ENCODE results near the gene SPAST. TPM values are rescaled to one million over a fixed set of nuclear protein-coding genes. Genes with fewer than 3 reads are reported as not detected.

The SPAST gene
- total and polyA plus RNA-seq, 7 experiments from 2014 or later = 11.0 to 21.0 (median 17.3) TPM

Other genes with a start within 250 kb of the SPAST start
- 10 to 100 TPM; 44.5 to 49.2 (median 47.9) TPM for gene MEMO1, start 52.5 kb upstream of the SPAST start, total RNA-seq
- 10 to 100 TPM; 18.7 to 27.8 TPM for gene MEMO1, start 52.5 kb upstream of the SPAST start, polyA plus RNA-seq
- 10 to 100 TPM; 21.4 to 61.9 (median 45.6) TPM for gene DPY30, start 23.8 kb upstream of the SPAST start, total RNA-seq
- gene DPY30, start 23.8 kb upstream of the SPAST start, polyA plus RNA-seq = 100 to 1,000 TPM; 150 to 169 TPM
- gene SLC30A6, start 102.3 kb downstream of the SPAST start, total RNA-seq = 10 to 100 TPM; 11.8 to 27.5 (median 17.3) TPM
- gene SLC30A6, start 102.3 kb downstream of the SPAST start, polyA plus RNA-seq = 1 to 10 TPM; 8.1 TPM
- gene NLRC4, start 201.3 kb downstream of the SPAST start, total RNA-seq = 1 to 10 TPM in 1 of 5 experiments, under 1 TPM in 3, not detected in 1; 0.27 to 6.3 (median 0.50) TPM
- gene NLRC4, start 201.3 kb downstream of the SPAST start, polyA plus RNA-seq = not detected
- 10 to 100 TPM; 21.0 to 43.5 (median 30.5) TPM for gene YIPF4, start 214.3 kb downstream of the SPAST start, total RNA-seq
- gene YIPF4, start 214.3 kb downstream of the SPAST start, polyA plus RNA-seq = 10 to 100 TPM in 1 of 2 donors, 1 to 10 TPM in 1; 7.8 to 13.6 TPM

Data from naive thymus-derived CD4-positive, alpha-beta T cell (primary cell).